Measurements from ENCODE around the gene ESRRB. TPM values are rescaled to one million over a fixed set of nuclear protein-coding genes. Genes with fewer than 3 reads are reported as not detected.
A peak's percentile ranks its signal among the peaks of the same experiment; 100 is the strongest.

Gene ESRRB
- total RNA-seq, 4 donors from 2014 or later = 0.81 to 0.93 TPM; not detected in 2

DNA sequence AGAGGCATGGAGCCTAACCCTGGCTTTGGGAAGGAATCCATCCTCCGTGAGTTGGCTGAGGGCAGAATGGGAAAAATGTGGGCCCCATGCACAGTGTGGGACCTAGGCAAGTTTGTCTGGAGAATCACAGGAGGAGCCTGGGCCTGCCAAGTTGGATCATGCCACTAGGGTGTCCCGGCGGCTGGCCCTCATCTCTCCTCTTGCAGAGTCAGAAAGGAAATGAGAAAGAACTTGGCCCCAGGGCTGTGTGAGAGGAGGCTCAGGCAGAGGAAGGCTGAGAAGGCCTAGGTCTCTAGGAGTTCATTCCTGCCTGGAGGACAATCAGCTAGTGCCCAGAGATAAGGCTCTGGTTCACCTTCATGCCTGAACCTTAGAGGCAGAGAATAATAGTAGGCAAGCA, 2.5 kb upstream of the ESRRB start:
- Histone ChIP-seq H3K4me3 (no peak overlapping the region), H3K27ac (no peak overlapping the region), H3K9me3 (no peaks in the 10 kb centered on the region), H3K4me1 (peaks cover 0 to 24% (median 13%) of the 10 kb centered on the region in 3 donors), H3K27me3 (peaks cover 63% of the 10 kb centered on the region), H3K36me3 (no peaks in the 10 kb centered on the region)
- no peak for ATAC-seq
- TF ChIP-seq, protein P1, sequence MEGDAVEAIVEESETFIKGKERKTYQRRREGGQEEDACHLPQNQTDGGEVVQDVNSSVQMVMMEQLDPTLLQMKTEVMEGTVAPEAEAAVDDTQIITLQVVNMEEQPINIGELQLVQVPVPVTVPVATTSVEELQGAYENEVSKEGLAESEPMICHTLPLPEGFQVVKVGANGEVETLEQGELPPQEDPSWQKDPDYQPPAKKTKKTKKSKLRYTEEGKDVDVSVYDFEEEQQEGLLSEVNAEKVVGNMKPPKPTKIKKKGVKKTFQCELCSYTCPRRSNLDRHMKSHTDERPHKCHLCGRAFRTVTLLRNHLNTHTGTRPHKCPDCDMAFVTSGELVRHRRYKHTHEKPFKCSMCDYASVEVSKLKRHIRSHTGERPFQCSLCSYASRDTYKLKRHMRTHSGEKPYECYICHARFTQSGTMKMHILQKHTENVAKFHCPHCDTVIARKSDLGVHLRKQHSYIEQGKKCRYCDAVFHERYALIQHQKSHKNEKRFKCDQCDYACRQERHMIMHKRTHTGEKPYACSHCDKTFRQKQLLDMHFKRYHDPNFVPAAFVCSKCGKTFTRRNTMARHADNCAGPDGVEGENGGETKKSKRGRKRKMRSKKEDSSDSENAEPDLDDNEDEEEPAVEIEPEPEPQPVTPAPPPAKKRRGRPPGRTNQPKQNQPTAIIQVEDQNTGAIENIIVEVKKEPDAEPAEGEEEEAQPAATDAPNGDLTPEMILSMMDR (IDR thresholded peaks at IDR 0.05) = no peak
- no peak for TF ChIP-seq POLR2AphosphoS5 (IDR thresholded peaks at IDR 0.05)
- no peak for TF ChIP-seq EP300 (IDR thresholded peaks at IDR 0.05)
- no peak for TF ChIP-seq POLR2A (IDR thresholded peaks at IDR 0.05)
- 36% methylated on average over 3 of the region's 3 CpGs; no CpG with 5 or more reads in 1 of the 2 donors for WGBS, 2 donors (ENCODE audit: low coverage in 1 of 2)

DNA sequence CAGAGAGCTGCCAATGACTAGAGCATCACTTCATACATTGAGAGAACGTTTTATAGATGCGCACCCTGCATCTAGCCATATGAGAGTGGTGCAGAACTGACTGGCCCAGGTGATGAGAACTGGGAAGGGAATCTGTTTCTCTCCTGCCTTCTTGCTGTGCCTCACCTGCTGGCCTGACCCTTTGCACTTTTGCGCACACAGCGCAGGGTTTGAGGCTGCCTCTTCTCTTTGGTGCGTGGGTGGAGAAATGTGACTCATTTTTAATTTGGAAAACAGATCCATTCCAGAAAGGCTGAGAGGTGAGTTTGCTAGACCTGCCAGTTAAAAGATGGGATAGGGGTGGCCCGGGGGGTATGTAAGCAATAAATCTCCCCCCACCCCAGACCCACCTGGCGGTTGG, 453 bp upstream of the ESRRB start:
- no peak overlapping the region for H3K27ac ChIP-seq
- H3K36me3 ChIP-seq = no peaks in the 10 kb centered on the region
- peaks cover 0 to 24% (median 13%) of the 10 kb centered on the region in 3 donors for H3K4me1 ChIP-seq
- ATAC-seq = no peak
- 0 to 27% methylated on average over 1 to 3 of the region's 7 CpGs for WGBS, 2 donors (ENCODE audit: low coverage in 1 of 2)
- H3K27me3 ChIP-seq = peaks cover 82% of the 10 kb centered on the region
- no peak overlapping the region for H3K4me3 ChIP-seq
- TF ChIP-seq POLR2A (IDR thresholded peaks at IDR 0.05) = no peak
- no peaks in the 10 kb centered on the region for H3K9me3 ChIP-seq

DNA sequence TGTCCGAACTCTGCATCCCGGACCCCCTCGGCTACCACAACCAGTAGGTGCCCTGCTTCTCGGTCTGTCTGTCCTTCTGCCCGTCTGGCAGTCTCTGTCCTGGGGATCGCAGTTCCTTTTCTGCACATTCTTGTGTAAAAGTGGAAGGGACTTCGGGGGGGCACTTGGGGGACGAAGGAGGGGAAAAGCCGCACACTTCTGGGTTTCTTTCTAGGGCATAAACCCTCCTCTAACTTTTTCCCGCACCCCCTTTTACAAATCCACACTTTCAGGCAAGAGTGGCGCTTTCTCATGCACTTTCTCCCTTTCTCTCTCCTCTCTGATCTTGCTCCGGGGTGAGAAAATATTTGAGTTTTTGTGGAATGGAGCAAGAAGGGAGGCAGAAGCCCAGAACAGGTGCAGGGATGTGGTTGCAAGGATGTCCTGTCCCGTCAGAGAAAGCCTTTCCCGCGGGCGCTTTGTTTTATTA, 506 bp downstream of the ESRRB start:
- no peaks in the 10 kb centered on the region for H3K36me3 ChIP-seq
- H3K27me3 ChIP-seq = peaks cover 85% of the 10 kb centered on the region
- 0% methylated on average over 5 to 10 of the region's 16 CpGs for WGBS, 2 donors (ENCODE audit: low coverage in 1 of 2)
- TF ChIP-seq POLR2AphosphoS5 (IDR thresholded peaks at IDR 0.05) (no peak), POLR2A (IDR thresholded peaks at IDR 0.05) (no peak), EP300 (IDR thresholded peaks at IDR 0.05) (no peak)
- TF ChIP-seq, protein P1 (IDR thresholded peaks at IDR 0.05) = no peak
- peaks cover 0 to 24% (median 13%) of the 10 kb centered on the region in 3 donors for H3K4me1 ChIP-seq
- H3K4me3 ChIP-seq = peak overlapping the region in 1 of 2 donors; percentile 32
- no peak overlapping the region for H3K27ac ChIP-seq
- H3K9me3 ChIP-seq = no peaks in the 10 kb centered on the region
- ATAC-seq = no peak

DNA sequence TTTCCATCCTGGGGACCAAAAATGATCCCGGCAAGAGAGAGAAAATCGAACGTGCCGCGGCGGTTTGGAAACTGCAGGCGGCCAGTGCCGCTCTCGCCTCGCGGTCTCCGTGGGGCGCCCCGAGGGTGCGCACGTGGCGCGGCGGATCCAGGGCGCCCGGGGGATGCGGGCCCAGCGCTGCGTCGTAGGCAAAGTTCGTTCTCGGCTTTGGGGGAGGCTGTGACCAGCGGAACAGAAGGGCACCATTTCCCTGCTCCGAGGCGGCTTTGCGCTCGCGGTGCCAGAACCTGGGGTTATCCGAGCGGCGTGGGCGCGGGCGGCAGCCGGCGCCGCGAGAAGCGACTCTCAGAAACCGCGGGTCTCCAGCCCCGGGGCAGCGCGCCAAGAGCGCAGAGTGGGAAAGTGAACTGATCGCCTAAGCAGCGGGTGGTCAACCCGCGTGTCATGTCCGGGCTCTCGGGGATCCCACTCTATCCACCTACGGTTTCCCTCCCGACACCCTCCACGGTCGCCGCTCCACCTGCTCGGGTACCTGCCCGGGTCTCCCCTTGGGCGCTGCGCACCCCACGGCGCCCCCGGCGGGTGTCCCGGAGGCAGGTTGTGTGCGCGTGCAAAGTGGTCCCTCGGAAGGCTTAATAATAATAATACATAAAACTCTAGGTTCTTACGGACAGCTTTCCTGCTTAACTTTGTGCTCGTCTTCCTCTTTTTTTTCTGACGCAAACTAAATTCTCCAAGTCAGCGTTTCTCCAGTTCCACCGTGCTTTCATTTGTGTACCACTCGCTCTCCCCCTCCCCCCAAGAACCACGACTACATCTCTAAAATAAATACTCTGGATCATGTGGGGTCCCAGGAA, 1.2 kb downstream of the ESRRB start:
- 0 to 2% methylated on average over 7 to 10 of the region's 80 CpGs for WGBS, 2 donors (ENCODE audit: low coverage in 1 of 2)

DNA sequence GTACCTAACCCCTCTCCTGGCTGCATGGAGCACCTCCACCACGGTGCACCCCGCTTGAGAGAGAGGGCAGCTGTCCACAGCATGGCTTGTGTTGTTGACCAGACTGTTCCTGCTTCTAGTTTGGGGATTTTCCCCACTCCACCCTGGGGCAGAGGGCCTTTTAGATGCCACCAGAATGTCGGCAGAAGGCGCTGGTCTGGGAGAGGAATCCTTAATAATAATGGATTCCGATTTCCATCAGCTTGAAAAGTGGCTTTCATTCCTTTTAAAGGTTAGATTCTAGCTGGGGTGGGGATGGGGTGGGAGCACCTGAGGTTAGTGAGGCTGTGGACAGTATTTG, 1.8 kb downstream of the ESRRB start:
- 23 to 60% methylated on average over 1 to 5 of the region's 5 CpGs for WGBS, 2 donors (ENCODE audit: low coverage in 1 of 2)
- no peak overlapping the region for H3K27ac ChIP-seq
- H3K36me3 ChIP-seq = no peaks in the 10 kb centered on the region
- peaks cover 88% of the 10 kb centered on the region for H3K27me3 ChIP-seq
- ATAC-seq = no peak
- TF ChIP-seq POLR2A (IDR thresholded peaks at IDR 0.05) = no peak
- TF ChIP-seq POLR2AphosphoS5 (IDR thresholded peaks at IDR 0.05) = no peak
- TF ChIP-seq, protein P1 (IDR thresholded peaks at IDR 0.05) = no peak
- no peak overlapping the region for H3K4me3 ChIP-seq
- H3K4me1 ChIP-seq = peaks cover 0 to 24% (median 13%) of the 10 kb centered on the region in 3 donors
- no peaks in the 10 kb centered on the region for H3K9me3 ChIP-seq

More for the DNA sequence above, 1.2 kb downstream of the ESRRB start:
- Histone ChIP-seq H3K27ac (no peak overlapping the region), H3K36me3 (no peaks in the 10 kb centered on the region), H3K4me3 (peak overlapping the region in 1 of 2 donors; percentile 29), H3K4me1 (peaks cover 0 to 24% (median 13%) of the 10 kb centered on the region in 3 donors), H3K27me3 (peaks cover 87% of the 10 kb centered on the region), H3K9me3 (no peaks in the 10 kb centered on the region)
- TF ChIP-seq POLR2AphosphoS5 (IDR thresholded peaks at IDR 0.05) = no peak
- TF ChIP-seq POLR2A (IDR thresholded peaks at IDR 0.05) = no peak
- TF ChIP-seq, protein P1 (IDR thresholded peaks at IDR 0.05) = no peak
- TF ChIP-seq EP300 (IDR thresholded peaks at IDR 0.05) = no peak
- ATAC-seq = no peak

Data from gastroesophageal sphincter (tissue), 4 donors.